ENCODE measurements around the gene EPHA10.

EPHA10 gene

DNA sequence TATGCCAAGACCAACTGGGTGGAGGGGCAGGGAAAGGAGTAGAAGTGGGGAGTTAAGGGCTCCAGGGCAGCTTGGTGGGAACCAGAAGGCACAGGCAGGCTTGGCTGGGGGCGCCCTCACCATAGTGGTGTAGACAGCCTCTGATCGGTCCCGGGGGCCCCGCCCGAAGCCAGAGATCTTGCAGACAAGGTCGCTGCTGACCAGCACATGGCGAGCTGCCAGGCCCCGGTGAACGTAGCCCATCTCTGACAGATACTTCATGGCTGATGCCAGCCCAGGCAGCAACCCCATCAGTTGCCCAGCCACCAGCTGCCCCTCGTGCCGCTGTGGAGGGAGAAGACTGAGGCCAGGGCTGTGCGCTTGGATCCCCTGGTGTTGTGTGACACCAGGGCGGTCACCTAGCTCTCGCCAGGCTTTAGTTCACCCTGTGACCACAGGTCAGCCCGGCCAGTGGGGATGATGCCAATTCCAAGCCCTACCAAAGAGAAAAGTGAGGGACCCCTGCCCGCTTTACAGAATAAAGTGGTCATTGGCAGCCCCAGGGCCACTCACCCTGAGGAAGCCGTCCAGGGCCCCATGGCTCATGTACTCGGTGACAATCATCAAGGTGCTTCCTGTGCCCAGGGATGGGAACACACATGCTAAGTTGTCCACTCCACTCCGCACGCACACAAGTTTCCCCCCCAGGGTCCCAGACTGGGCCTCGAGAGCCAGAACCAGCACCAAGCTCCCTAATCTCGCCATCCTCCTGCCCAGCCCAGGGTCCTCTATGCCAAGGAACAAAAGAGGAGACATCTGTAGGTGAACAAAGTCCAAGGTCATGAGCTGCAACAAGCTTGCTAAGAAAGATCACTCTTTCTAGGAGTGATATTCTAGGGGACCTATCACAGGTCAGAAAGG, 44.4 kb downstream of the EPHA10 start:
- H3K4me3 ChIP-seq (ENCODE audit: control insufficient read depth, low read depth, low read length) = no peak overlapping the region
- no peak for DNase-seq (ENCODE audit: low read depth)
- TF ChIP-seq, protein P1, sequence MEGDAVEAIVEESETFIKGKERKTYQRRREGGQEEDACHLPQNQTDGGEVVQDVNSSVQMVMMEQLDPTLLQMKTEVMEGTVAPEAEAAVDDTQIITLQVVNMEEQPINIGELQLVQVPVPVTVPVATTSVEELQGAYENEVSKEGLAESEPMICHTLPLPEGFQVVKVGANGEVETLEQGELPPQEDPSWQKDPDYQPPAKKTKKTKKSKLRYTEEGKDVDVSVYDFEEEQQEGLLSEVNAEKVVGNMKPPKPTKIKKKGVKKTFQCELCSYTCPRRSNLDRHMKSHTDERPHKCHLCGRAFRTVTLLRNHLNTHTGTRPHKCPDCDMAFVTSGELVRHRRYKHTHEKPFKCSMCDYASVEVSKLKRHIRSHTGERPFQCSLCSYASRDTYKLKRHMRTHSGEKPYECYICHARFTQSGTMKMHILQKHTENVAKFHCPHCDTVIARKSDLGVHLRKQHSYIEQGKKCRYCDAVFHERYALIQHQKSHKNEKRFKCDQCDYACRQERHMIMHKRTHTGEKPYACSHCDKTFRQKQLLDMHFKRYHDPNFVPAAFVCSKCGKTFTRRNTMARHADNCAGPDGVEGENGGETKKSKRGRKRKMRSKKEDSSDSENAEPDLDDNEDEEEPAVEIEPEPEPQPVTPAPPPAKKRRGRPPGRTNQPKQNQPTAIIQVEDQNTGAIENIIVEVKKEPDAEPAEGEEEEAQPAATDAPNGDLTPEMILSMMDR (IDR thresholded peaks at IDR 0.05; ENCODE audit: control insufficient read depth, insufficient read depth, low read depth, low read length, missing control alignments) = no peak

DNA sequence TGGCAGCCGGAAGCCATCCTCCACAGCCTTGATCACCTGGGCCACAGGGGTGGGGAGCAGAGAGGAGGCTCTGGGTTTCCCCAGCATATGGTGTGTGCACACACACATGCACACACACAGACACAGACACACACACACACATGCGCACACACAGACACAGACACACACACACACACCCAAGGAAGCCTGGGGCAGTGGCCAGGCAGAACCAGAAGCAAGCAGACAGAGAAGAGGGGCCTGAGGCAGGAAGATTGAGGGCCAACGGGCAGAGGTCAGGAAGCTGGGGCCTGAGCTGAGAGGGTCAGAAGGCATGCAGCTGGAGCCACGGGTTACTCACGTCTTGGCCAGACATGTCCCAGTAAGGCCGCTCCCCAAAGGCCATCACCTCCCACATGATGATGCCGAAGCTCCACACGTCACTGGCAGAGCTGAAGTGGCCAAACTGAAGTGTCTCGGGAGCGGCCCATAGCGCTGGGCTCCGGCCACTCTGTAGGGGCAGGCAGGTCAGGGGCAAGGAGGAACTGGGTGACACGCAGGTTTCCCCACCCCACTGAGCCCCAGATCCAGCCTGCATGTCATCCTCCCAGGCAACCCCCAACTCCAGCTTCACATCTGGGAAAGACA, 45.2 kb downstream of the EPHA10 start:
- no peak for DNase-seq (ENCODE audit: low read depth)
- no peak overlapping the region for H3K4me3 ChIP-seq (ENCODE audit: control insufficient read depth, low read depth, low read length)
- TF ChIP-seq, protein P1 (IDR thresholded peaks at IDR 0.05; ENCODE audit: control insufficient read depth, insufficient read depth, low read depth, low read length, missing control alignments) = no peak

GRCh38 chr1:37718901-37719571, 45.9 kb downstream of the EPHA10 start:
- TF ChIP-seq, protein P1 (IDR thresholded peaks at IDR 0.05; ENCODE audit: control insufficient read depth, insufficient read depth, low read depth, low read length, missing control alignments) = no peak
- H3K4me3 ChIP-seq (ENCODE audit: control insufficient read depth, low read depth, low read length) = no peak overlapping the region
- no peak for DNase-seq (ENCODE audit: low read depth)

DNA sequence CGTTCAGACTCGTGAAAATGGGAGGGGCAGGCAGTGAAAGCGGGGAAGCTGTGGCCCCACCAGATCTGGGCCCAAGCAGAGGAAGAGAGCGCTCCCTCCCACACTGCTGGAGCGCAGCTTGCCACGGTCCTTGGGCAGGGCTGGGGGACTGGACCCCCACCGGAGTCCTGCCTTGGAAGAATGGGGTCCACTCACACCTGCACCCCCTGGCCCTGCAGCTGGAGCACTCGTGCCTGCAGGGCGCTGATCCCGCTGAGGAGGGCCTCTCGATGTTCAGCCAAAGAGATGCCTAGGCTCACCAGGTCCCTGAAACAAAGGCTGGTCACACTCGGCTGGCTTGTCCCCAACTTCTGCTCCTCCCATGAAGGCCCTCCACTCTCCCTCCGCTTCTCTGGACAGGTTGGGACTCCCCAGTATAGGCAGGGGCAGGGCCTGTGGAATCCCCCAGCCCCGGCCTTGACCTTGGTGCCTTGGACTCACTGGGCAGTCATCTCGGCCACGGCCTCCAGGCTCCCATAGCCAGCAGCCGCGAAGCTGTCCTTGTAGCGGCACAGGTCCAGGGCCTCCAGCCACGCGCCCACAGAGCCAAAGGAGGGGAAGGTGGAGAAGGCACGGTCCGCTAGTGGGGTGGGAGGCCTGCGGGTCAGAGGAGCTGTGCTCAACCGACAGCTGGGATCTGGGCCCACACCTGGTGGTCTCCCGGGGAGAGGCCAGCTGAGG, 46.6 kb downstream of the EPHA10 start:
- TF ChIP-seq, protein P1 (IDR thresholded peaks at IDR 0.05; ENCODE audit: control insufficient read depth, insufficient read depth, low read depth, low read length, missing control alignments) = no peak
- DNase-seq (ENCODE audit: low read depth) = no peak
- no peak overlapping the region for H3K4me3 ChIP-seq (ENCODE audit: control insufficient read depth, low read depth, low read length)

- DNase-seq (ENCODE audit: low read depth) = no peak
- no peak overlapping the region for H3K4me3 ChIP-seq (ENCODE audit: control insufficient read depth, low read depth, low read length)
- TF ChIP-seq, protein P1 (IDR thresholded peaks at IDR 0.05; ENCODE audit: control insufficient read depth, insufficient read depth, low read depth, low read length, missing control alignments) = no peak
These were observed 47.3 kb downstream of the EPHA10 start for GRCh38 chr1:37717631-37718030.

DNA sequence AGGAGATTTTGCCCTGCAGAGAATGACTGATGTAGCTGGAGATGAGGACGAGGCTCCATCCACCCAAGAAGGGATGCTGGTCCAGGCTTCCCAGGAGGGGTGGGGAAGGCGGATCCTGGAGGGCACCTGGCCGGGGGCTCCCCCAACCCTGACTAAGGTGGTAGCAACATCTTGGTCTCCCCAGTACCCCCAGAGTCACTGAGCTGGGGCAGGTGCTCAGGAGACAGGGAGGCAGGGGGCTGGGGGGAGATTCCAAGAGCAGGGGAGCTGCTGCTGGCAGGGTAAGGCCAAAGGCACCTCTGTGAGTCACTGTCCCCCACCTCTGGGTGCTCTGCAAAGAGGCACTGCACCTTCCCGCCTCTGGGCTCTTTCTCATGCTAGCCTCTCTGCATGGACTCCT, 48.6 kb downstream of the EPHA10 start:
- TF ChIP-seq, protein P1 (IDR thresholded peaks at IDR 0.05; ENCODE audit: control insufficient read depth, insufficient read depth, low read depth, low read length, missing control alignments) = no peak
- DNase-seq (ENCODE audit: low read depth) = no peak
- H3K4me3 ChIP-seq (ENCODE audit: control insufficient read depth, low read depth, low read length) = no peak overlapping the region
